Breast epithelium (tissue), 4 donors: Measurements from ENCODE around the gene CEP128. TPM values are rescaled to one million over a fixed set of nuclear protein-coding genes. Genes with fewer than 3 reads are reported as not detected.

Experiments used
- DNase-seq, 2 donors: peaks; one replicate each; pipeline ENCODE4 v3.0.0-alpha.2; 2019; ENCODE audit warnings: low spot score in 2 of 2
- H3K27ac ChIP-seq, 2 donors: fragments of 200-600 bp; sonication (generic) in 1 of 2; one replicate each; pipeline ENCODE4 v1.5.1; 2016 to 2019; ENCODE audit warnings: mild to moderate bottlenecking in 1 of 2
- H3K27me3 ChIP-seq, 2 donors: fragments of 200-600 bp; sonication (generic) in 1 of 2; one replicate each; pipeline versions ENCODE4 v1.5.1 to v1.6.0; 2017 to 2019; ENCODE audit warnings: control low read depth in 1 of 2, mild to moderate bottlenecking in 1 of 2
- H3K36me3 ChIP-seq: fragments of 200-600 bp; one replicate; pipeline ENCODE4 v1.5.1; 2019
- H3K4me1 ChIP-seq, 2 donors: fragments of 200-600 bp; sonication (generic); one replicate each; pipeline ENCODE4 v1.5.1; 2016 to 2019; ENCODE audit warnings: control low read depth in 1 of 2
- H3K4me3 ChIP-seq, 3 donors: fragments of 200-600 bp; sonication (generic); 1 replicate in 2 of 3; 2 replicates in 1 of 3; pipeline ENCODE4 v1.5.1; 2016 to 2019; ENCODE audit warnings: mild to moderate bottlenecking in 3 of 3, moderate library complexity in 2 of 3
- H3K9me3 ChIP-seq, 2 donors: fragments of 200-600 bp; sonication (generic) in 1 of 2; one replicate each; pipeline ENCODE4 v1.5.1; 2016 to 2019; ENCODE audit warnings: control low read depth in 1 of 2
- POLR2A ChIP-seq: fragments of 450-650 bp; IDR thresholded peaks from one replicate; pipeline ENCODE4 v1.6.1; 2016; ENCODE audit warnings: antibody characterized with exemption, mild to moderate bottlenecking, moderate library complexity
- POLR2AphosphoS5 ChIP-seq, 3 donors: sonication (generic); formaldehyde crosslinking; IDR thresholded peaks; one replicate each; pipeline ENCODE4 v1.6.1; 2017; ENCODE audit warnings: antibody characterized with exemption in 3 of 3
- intact Hi-C: fragments of 100-400 bp; cut with DNase I; formaldehyde crosslinking; loops from one replicate; pipeline ENCODE4 v1.15.1; 2023; ENCODE audit warnings: low total_unique reads
- total RNA-seq, 3 donors: library from RNA; depleted of rRNA; stranded (reverse); fragments of >200 nt; gene quantifications; one replicate each; pipeline ENCODE4 v1.1.0, GENCODE V29; 2016
- TF ChIP-seq, protein P1 (sequence below), 3 donors: fragments of 450-650 bp; IDR thresholded peaks; one replicate each; pipeline ENCODE4 v1.5.1; 2016 to 2017; ENCODE audit warnings: antibody characterized with exemption in 3 of 3, mild to moderate bottlenecking in 3 of 3, moderate library complexity in 3 of 3

CEP128 gene
- total RNA-seq, 3 donors from 2014 or later, result 10.2 to 16.1 (median 11.0) TPM

DNA sequence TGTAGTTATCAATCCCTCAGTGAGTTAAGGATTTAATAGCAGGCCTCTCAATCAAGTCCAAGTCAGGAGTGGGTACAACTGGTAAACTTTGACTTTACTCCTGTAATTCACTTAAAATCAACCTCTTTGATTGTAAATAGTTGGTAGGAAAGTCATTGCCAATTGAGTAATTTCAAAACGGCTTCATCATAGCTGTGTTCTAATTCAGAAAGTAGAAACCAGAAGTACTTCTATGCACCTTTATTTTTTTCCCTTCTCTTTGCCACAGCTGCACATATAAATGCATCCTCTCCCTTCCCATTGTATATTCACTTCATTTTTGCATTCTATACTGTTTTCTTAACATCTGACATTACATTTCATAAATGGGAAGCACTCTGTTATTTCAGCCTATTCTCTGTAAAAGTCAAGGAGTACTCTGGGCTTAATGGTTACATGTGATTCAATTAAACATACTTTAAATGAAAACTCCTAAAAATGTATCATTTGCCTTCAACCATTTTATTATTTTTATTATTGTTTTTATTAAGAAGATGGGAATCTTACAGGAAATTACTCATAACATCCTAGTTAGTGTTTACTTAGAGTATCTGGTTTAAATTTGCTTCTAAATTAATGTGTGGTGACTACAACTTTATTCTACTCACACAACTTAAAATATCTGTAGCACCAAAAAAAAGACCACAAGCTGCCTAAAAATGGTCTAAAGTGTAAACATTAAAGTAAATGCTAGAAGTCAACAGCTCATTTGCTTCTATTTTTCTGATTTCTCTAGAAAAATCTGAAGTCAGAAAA lies 171.2 kb downstream of the CEP128 start:
- H3K4me1 ChIP-seq, result no peaks in the 10 kb centered on the region
- peaks cover 6 to 8% of the 10 kb centered on the region in 2 donors for H3K9me3 ChIP-seq
- no peak overlapping the region for H3K27ac ChIP-seq
- no peaks in the 10 kb centered on the region for H3K27me3 ChIP-seq
- H3K36me3 ChIP-seq, result peaks cover 3% of the 10 kb centered on the region
- no peak overlapping the region for H3K4me3 ChIP-seq
- intact Hi-C loops, result no loop called here
- DNase-seq, result no peak
- TF ChIP-seq POLR2A (no peak), POLR2AphosphoS5 (IDR thresholded peaks at IDR 0.05) (no peak)
- TF ChIP-seq, protein P1, sequence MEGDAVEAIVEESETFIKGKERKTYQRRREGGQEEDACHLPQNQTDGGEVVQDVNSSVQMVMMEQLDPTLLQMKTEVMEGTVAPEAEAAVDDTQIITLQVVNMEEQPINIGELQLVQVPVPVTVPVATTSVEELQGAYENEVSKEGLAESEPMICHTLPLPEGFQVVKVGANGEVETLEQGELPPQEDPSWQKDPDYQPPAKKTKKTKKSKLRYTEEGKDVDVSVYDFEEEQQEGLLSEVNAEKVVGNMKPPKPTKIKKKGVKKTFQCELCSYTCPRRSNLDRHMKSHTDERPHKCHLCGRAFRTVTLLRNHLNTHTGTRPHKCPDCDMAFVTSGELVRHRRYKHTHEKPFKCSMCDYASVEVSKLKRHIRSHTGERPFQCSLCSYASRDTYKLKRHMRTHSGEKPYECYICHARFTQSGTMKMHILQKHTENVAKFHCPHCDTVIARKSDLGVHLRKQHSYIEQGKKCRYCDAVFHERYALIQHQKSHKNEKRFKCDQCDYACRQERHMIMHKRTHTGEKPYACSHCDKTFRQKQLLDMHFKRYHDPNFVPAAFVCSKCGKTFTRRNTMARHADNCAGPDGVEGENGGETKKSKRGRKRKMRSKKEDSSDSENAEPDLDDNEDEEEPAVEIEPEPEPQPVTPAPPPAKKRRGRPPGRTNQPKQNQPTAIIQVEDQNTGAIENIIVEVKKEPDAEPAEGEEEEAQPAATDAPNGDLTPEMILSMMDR (IDR thresholded peaks at IDR 0.05), result no peak

DNA sequence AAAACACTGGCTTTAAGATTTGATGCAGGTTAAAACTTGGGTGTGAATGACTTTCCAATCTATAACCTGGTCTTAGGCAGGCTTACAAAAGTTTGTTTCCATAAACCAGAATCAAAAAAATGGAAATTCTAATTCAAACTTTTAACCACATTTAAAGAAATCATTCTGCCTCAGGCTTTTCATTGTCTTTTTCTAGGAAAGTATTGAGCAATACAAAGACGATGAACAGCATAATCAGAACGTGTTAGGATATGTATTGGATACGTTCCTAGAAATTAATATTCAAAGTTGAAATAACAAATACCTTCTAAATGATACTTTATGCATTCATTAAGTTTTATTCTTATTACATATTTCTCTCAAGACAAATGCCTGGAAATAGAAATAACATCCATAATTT lies 172.9 kb downstream of the CEP128 start:
- no peak overlapping the region for H3K27ac ChIP-seq
- H3K4me1 ChIP-seq, result no peaks in the 10 kb centered on the region
- TF ChIP-seq, protein P1 (IDR thresholded peaks at IDR 0.05), result no peak
- TF ChIP-seq POLR2A (no peak), POLR2AphosphoS5 (IDR thresholded peaks at IDR 0.05) (no peak)
- no peaks in the 10 kb centered on the region for H3K27me3 ChIP-seq
- peaks cover 3% of the 10 kb centered on the region for H3K36me3 ChIP-seq
- DNase-seq, result no peak
- no peak overlapping the region for H3K4me3 ChIP-seq
- H3K9me3 ChIP-seq, result peaks cover 6 to 8% of the 10 kb centered on the region in 2 donors
- intact Hi-C loops, result no loop called here

DNA sequence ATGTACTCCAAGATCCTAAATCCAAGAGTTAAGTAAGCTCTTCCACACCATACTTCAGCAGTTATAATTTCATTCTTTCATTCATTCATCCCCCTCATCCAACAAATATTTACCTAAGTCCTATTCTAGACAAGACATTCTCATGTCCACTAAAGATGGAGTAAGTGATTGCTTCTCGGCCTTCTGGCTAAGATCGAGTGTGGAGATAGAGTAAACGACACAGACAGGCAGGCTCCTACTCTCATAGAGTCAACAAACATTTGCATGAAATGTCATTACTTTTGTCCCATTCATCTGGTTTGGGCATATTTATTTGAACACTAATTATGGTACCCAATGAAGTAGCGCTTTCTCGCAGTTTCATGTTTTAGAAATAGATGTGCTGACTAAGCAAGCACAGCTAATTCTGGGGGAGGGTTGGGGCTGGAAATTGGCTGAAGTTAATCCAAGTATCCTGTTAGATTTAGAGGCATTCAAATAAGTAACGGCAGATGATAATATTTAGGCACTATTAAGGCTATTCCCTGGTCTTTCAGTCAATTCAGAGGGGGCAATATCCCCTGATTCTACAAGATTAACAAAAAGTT lies 176.5 kb downstream of the CEP128 start:
- no peak for TF ChIP-seq POLR2AphosphoS5 (IDR thresholded peaks at IDR 0.05)
- TF ChIP-seq, protein P1 (IDR thresholded peaks at IDR 0.05), result no peak
- no peak for TF ChIP-seq POLR2A
- Histone ChIP-seq H3K36me3 (no peaks in the 10 kb centered on the region), H3K27ac (no peak overlapping the region), H3K27me3 (no peaks in the 10 kb centered on the region), H3K9me3 (no peaks in the 10 kb centered on the region), H3K4me3 (no peak overlapping the region), H3K4me1 (no peaks in the 10 kb centered on the region)
- intact Hi-C loops, result no loop called here
- no peak for DNase-seq

DNA sequence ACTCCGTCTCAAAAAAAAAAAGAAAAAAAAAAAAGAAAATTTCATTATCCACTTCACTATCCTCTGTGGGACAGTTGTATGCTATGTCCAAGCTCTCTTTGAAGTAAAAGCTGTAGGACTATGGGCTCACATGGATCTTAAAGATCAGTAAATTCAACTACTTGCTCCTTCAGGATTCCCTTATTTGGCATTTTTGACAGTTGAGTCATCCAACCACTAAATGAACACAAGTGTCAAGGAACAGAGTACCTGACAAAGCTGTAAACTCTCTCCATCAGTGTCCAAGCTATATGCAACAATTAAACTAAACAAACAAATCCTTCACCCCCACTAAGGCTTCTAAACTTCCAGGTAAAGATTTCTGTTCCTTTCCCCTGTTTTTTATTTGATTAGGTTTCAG lies 177.0 kb downstream of the CEP128 start:
- no peaks in the 10 kb centered on the region for H3K36me3 ChIP-seq
- H3K9me3 ChIP-seq, result no peaks in the 10 kb centered on the region
- DNase-seq, result no peak
- H3K27ac ChIP-seq, result no peak overlapping the region
- no peaks in the 10 kb centered on the region for H3K4me1 ChIP-seq
- H3K4me3 ChIP-seq, result no peak overlapping the region
- intact Hi-C loops, result no loop called here
- no peaks in the 10 kb centered on the region for H3K27me3 ChIP-seq
- TF ChIP-seq POLR2AphosphoS5 (IDR thresholded peaks at IDR 0.05) (no peak), POLR2A (no peak)
- TF ChIP-seq, protein P1 (IDR thresholded peaks at IDR 0.05), result no peak

DNA sequence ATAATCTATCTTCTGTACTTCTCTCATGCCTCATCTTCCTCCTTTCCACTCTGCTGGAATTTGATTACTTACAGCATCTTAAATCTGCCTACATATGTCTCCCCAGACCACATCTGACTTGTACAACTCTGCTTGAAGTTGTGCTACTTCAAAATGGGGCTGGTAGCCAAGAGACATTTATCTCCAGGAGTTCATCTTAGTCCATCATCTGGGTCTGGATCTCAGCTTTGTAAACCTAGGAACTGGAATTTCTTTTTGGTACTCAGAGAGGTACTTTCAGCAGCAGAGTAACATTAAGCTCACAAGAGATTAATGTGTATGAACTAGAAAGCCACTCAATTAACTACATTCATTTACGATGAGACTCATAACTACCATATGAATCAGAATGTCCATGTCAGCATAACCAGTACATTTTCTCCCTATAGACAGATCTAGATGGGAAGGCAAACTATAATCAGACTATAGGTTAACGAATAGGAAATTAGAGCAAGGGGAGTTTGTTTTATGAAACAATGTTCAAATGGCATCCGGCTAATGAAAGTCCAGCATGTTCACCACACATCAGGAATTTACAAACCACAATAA lies 178.8 kb downstream of the CEP128 start:
- no peaks in the 10 kb centered on the region for H3K4me1 ChIP-seq
- H3K4me3 ChIP-seq, result no peak overlapping the region
- no peaks in the 10 kb centered on the region for H3K36me3 ChIP-seq
- TF ChIP-seq POLR2A (no peak), POLR2AphosphoS5 (IDR thresholded peaks at IDR 0.05) (no peak)
- TF ChIP-seq, protein P1 (IDR thresholded peaks at IDR 0.05), result no peak
- DNase-seq, result no peak
- no peaks in the 10 kb centered on the region for H3K27me3 ChIP-seq
- H3K9me3 ChIP-seq, result no peaks in the 10 kb centered on the region
- intact Hi-C loops, result no loop called here
- no peak overlapping the region for H3K27ac ChIP-seq
